Omental fat pad (tissue), 4 donors: ENCODE measurements around the gene TBC1D10B. TPM values are rescaled to one million over a fixed set of nuclear protein-coding genes. Genes with fewer than 3 reads are reported as not detected.

Source experiments
- ATAC-seq: fragments of 150-250 bp; one replicate; pipeline ENCODE4 v1.9.1; 2016; ENCODE audit warnings: mild to moderate bottlenecking, moderate library complexity; ENCODE audit not compliant: low FRiP score
- DNase-seq: peaks from one replicate; pipeline ENCODE4 v3.0.0-alpha.2; 2019; ENCODE audit warnings: low spot score
- CTCF ChIP-seq, 3 donors: fragments of 450-650 bp; IDR thresholded peaks; one replicate each; pipeline ENCODE4 v1.5.1; 2016 to 2017; ENCODE audit warnings: antibody characterized with exemption in 3 of 3, mild to moderate bottlenecking in 3 of 3, moderate library complexity in 2 of 3
- total RNA-seq, 4 donors: library from RNA; depleted of rRNA; stranded (reverse); fragments of >200 nt; gene quantifications; one replicate each; pipeline ENCODE4 v1.1.0, GENCODE V29; 2016

Gene TBC1D10B
- total RNA-seq, 4 donors from 2014 or later, result 19.0 to 28.6 (median 26.7) TPM

DNA sequence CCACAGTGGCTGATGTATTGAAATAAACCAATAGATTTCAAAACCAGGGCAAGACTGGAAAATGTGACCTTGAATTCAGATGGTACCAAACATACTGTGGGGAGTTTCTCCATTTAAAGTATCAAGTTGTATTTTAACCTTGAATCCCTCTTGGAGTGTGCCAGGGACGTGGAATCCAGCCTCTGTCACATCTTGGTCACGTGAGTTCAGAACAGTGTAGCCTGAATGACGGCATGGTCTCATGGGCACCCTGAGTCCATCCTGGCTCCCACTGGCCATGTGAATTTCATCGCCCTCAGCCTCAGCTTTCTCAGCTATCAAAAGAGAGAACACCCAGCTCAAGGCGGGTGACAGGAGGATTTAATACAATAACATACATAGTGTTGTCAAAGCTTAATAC, 43.9 kb upstream of the TBC1D10B start:
- DNase-seq, result no peak
- TF ChIP-seq CTCF (IDR thresholded peaks at IDR 0.05), result no peak
- no peak for ATAC-seq

- DNase-seq (no peak), ATAC-seq (no peak)
- no peak for TF ChIP-seq CTCF (IDR thresholded peaks at IDR 0.05)
Observed at GRCh38 chr16:30413112-30413806, 43.0 kb upstream of the TBC1D10B start.

DNA sequence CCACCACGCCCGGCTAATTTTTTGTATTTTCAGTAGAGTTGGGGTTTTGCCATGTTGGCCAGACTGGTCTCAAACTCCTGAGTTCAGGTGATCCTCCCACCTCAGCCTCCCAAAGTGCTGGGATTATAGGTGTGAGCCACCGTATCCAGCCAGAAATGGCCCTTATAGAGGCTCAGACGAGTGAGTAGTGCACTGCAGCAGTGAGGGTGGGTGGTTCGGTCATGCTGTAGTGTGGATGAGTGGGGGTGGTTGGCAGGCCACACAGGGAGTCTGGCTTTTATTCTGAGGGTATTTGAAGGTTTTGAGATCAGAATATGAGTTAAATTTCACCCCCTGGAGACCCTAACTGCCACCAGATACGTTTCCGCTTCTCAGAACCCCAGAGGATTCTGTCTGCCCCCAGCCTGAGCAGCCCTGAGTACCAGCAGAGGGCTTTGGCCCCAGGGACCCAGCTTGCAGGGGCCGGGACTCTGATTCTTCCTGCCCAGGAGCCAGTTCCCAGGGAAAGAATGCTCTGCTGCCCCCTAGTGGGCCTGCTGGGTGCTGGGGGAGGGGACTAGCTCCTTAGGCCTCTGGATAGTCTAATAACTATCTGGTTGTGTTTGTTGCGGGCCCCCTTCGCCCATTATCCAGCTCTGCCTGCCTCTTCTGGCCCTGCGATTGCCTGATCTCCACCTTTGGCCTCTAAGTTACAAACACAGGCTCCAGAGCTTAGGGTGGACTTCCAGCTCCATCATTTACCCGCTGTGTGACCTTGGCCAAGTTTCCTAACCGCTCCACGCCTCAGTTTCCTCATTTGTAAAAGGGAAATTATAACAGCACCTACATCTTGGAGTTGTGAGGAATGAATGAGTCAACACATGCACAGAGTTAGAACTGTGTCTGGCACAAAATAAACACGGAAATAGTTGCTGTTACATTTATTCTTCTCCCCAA, 39.1 kb upstream of the TBC1D10B start:
- ATAC-seq, result peak; percentile 71

DNA sequence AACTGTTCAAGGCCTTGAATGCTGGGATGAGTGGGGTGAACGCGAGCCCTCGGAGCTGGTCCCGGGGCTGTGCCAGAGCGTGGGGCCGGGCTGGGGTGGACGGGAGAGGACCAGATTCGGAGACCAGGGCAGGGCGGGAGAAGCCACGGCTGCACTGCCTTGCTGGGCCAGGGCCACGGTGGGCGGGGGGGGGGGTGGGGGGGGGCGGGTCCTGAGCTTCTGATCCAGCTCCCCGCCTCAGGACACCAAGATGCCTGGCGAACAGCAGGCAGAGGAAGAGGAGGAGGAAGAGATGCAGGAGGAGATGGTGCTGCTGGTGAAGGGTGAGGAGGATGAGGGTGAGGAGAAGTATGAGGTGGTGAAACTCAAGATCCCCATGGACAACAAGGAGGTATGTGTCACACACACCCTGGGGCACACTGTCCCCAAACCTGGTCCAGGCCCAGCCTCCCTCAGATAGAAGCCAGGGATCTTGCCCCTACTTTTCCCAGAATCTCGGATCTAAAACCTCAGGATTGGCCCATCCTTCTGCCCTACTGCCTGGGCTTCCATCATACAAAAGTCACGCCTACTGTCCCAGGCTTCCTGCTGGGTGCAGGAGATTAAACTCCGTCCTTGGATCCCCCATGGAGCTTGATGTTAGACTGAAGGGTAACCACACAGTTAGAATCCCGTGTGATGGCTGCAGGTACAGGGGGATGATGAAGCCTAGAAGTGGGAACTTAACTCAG, 37.7 kb upstream of the TBC1D10B start:
- ATAC-seq (no peak), DNase-seq (no peak)
- TF ChIP-seq CTCF (IDR thresholded peaks at IDR 0.05), result no peak

More for the DNA sequence above, 39.1 kb upstream of the TBC1D10B start:
- DNase-seq, result peak; percentile 95
- peak in 2 of 3 donors; percentile 10 to 82 for TF ChIP-seq CTCF (IDR thresholded peaks at IDR 0.05)

- DNase-seq (peak; percentile 86), ATAC-seq (peak; percentile 94)
- no peak for TF ChIP-seq CTCF (IDR thresholded peaks at IDR 0.05)
Observed at GRCh38 chr16:30407102-30407803, 37.0 kb upstream of the TBC1D10B start, which contains the start of gene ZNF771. Gene ZNF771, plus strand, starts transcription at chr16:30407606. Its CDS starts 448 bp downstream, at chr16:30408054.

- ATAC-seq (no peak), DNase-seq (no peak)
- TF ChIP-seq CTCF (IDR thresholded peaks at IDR 0.05), result no peak
Observed at GRCh38 chr16:30406795-30407101, 36.5 kb upstream of the TBC1D10B start.
